ENCODE results near the gene FN1.

The FN1 gene

GRCh38 chr2:215441560-215442400 is 5.9 kb upstream of the FN1 start:
- DNase-seq, result no peak

GRCh38 chr2:215439980-215440512 is 4.2 kb upstream of the FN1 start:
- DNase-seq, result no peak

- DNase-seq, result no peak
Measured at GRCh38 chr2:215439404-215439803, 3.5 kb upstream of the FN1 start.

- no peak for DNase-seq
Measured at GRCh38 chr2:215437614-215438013, 1.7 kb upstream of the FN1 start.

GRCh38 chr2:215436705-215437565 is 1.1 kb upstream of the FN1 start:
- DNase-seq, result no peak

GRCh38 chr2:215435280-215435869 is 493 bp downstream of the FN1 start:
- DNase-seq, result no peak

- DNase-seq, result no peak
Measured at GRCh38 chr2:215434447-215435279, 1.2 kb downstream of the FN1 start.

- DNase-seq, result no peak
Measured at GRCh38 chr2:215432759-215433594, 2.9 kb downstream of the FN1 start.

GRCh38 chr2:215431778-215432758 is 3.8 kb downstream of the FN1 start:
- no peak for DNase-seq

GRCh38 chr2:215431290-215431689 is 4.6 kb downstream of the FN1 start:
- no peak for DNase-seq

GRCh38 chr2:215430528-215431187 is 5.2 kb downstream of the FN1 start:
- DNase-seq, result no peak

GRCh38 chr2:215429424-215429823 is 6.4 kb downstream of the FN1 start:
- no peak for DNase-seq

- no peak for DNase-seq
Measured at GRCh38 chr2:215428060-215428910, 7.6 kb downstream of the FN1 start.

- DNase-seq, result no peak
Measured at GRCh38 chr2:215427585-215427984, 8.3 kb downstream of the FN1 start.

GRCh38 chr2:215425021-215425782 is 10.7 kb downstream of the FN1 start:
- no peak for DNase-seq

GRCh38 chr2:215423928-215424540 is 11.8 kb downstream of the FN1 start:
- no peak for DNase-seq

- no peak for DNase-seq
Measured at GRCh38 chr2:215423234-215423633, 12.6 kb downstream of the FN1 start.

Measured in NCI-H2227 treated with DMSO at 0.1 percent for 48 hours (cell line).